GM19468 (cell line): Measurements from ENCODE around the gene BMF.
A peak's percentile ranks its signal among the peaks of the same experiment; 100 is the strongest.

Experiments
- ATAC-seq: cut with Tn5 transposase; IDR thresholded peaks from one replicate; pipeline ENCODE4 v1.9.1; 2021; ENCODE audit warnings: mild to moderate bottlenecking, moderate library complexity, moderate number of reproducible peaks; ENCODE audit not compliant: unreplicated experiment; ENCODE audit errors: extremely low read depth

Gene BMF

DNA sequence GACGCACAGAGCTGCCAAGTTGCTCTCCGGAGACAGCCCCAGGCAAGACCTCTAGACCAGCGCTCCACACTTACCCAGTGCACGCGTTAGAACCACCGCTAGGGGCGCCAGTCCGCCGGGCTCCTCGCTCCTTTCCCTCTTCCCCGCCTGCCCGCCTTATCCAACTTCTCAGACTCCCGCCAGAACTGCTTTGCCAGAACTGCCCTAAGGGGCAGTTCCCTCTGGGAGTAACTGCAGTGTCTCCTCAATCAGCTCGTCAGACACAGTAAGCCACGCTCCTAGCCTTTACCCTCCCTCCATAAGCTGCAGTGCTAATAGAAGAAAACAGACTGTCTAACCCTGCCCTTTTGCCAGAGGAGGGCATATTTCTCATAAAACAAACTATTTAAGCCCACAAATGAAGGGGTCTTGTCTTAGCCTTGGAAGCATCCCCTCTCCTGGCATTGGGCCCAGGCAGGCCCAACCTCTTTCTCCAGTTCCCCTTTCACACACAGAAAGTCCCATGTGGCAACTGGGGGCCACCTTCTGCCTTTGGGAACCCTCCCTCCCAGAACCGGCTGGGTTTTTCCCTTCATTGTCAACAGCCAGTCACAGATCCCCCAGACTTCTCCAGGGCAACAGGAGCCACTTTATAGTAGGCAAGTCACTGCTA lies 3.7 kb downstream of the BMF start:
- ATAC-seq = no peak

GRCh38 chr15:40104296-40104864 lies 4.3 kb downstream of the BMF start:
- no peak for ATAC-seq

GRCh38 chr15:40103864-40104271 lies 4.8 kb downstream of the BMF start:
- ATAC-seq = no peak

DNA sequence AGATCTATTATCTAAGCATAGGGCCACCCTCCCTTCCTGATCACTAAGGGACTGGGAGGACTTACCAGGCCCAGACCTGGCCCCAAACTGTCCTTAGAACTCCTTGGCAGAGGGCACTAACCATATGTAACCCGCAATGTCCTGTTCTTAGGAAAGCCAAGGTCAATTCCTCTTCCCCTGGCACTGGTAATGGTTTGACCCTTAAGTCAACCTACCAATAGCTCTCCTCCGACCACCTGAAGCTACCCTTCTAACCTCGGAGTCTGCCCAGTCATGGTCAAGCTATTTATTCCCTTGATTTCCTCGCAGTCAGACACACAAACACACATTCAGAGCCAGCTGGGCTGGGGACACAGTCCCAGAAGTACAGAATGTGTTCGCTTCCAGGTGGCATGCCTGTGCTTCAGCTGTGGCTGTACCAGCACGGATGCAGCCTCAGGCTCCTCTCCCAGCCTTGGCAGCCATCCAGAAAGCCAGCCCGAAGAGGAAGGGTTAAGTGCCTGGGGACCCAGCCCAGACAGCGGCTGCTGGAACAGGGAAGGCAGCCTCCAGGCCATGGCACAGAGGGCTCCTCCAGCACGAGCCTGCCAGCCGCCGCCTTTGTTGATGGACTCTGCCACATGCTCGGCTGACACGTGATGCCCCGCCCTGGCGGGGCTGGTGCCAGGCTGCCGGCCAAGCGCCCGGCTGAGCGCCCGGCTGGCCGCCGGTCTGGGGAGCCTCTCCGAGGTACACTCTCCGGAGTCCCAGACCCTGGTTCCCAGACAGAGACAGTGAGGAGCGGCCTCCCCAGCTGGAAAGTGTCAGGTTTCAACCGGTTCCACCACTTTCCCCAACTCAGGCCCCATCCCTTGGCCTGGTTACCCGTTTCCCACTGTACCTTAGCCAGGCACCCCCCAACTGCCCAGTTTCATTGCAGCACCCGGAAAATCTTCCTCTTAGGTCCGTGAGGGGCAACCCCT lies 5.5 kb downstream of the BMF start:
- no peak for ATAC-seq

DNA sequence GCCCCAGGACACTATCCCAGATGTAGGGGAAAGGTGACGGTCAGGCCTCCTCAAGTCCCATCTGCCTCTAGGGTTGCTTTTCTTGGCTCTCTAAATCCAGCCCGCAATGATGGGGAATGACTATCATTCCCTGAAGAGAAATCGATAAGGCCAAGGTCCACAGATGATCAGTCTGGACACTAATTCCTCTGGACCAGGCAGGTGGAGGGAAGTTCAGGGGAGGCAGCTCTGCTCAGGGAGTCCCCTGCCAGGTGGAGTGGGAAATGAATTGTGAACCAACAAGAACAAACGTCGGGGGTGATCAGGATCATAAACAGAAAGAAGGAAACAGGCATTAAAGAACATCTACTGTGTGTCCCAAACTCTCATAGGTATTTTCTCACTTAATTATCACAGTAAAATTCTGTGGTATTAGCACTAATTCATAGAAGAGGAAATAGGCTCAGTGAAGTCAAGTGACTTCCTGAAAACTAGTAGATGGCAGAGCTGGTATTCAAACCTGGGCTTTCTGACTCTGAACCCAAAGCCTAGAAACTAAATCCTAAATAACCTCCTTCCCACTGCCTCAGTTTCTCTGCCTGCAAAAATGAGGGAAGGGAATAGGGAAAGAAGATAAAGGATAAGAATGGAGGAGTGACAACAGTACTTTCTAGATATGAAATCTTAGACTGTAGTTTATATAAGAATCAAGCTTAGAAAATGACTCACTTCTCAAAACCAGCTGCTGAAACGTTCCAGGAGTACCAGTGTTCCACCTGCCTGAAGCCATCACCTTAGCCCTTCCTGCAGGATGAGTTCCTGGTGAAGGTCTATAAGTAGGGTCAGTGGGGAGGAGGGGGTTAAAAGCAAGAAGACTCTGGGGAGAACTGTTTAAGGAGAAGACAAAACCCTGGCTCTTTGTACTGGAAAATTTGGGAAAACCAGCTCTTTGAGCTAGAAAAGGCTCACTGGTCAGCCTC lies 7.5 kb downstream of the BMF start:
- ATAC-seq = no peak

DNA sequence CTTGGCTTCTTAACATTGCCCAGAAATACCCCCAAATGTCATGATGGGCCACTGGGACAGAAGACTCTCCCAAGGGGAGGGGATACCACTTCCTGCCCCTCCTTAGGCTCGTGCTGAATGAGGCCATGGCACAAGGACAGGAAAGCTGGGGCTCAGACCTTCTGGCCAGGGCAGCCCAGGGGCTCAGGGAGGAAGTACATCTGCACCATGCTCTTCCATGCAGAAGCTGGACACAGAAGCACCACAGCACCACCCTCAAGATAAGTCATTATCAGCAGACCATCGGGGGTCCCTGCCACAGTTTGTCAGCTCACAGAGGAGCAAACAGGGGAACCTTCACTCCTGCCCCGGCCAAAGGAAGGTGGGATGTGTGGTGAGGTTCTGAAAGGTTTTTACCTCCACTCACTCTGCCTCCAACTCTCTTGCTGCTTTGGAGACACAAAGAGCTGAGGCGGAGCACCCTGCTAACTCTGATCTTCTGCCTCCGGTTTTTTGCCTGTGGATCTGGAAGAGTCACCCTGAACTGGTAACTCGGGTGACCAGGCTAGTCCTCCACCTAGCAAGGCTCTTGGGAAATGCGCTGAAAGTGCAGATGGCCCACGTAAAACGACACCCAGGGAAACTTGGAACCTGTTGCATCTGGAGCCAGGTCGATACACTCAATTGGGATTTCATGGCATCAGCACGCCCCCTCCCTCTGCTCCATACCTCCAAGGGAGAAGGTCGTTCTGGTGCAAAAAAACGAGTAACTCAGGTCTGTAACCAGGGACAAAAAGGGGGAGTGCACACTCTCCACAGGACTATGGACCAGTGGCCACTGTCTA lies 8.3 kb downstream of the BMF start:
- ATAC-seq = no peak

DNA sequence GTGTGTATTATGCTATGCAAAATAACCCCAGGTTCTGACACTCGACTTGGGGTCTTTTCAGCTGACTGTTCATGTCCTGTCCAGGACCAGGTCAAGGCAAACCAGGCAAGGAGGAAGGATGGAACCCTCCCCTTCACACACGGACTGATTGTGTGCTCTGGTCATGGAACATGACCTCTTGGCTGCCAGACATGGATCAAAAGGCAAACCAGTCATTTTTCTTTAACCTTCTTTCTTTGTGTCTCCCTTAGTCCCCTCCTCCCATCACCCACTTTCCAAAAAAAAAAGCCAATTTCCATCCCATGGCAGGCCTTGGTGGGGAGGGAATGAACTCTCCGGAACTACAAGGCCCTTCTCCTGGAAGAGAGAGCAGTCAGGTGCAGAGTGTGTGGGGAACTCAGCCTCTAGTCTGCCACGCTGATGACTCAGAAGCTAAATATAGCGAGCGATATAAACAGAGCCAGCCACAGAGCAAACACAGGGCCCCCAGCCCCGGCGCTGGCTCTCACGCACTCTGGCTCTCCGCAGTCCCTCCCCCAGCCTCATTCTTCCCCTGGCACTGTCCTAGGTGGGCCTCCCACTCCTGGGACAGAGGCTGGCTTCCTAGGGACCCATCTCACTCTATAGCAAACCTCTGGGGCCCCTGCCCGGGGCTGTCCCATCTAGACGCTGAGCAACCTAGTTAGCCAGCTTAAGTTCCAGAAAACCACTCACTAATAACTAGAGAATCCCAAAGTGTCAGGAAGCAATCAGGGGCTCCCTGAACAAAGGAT lies 10.0 kb downstream of the BMF start:
- peak; percentile 51 for ATAC-seq

GRCh38 chr15:40097968-40098476 lies 10.7 kb downstream of the BMF start:
- no peak for ATAC-seq

DNA sequence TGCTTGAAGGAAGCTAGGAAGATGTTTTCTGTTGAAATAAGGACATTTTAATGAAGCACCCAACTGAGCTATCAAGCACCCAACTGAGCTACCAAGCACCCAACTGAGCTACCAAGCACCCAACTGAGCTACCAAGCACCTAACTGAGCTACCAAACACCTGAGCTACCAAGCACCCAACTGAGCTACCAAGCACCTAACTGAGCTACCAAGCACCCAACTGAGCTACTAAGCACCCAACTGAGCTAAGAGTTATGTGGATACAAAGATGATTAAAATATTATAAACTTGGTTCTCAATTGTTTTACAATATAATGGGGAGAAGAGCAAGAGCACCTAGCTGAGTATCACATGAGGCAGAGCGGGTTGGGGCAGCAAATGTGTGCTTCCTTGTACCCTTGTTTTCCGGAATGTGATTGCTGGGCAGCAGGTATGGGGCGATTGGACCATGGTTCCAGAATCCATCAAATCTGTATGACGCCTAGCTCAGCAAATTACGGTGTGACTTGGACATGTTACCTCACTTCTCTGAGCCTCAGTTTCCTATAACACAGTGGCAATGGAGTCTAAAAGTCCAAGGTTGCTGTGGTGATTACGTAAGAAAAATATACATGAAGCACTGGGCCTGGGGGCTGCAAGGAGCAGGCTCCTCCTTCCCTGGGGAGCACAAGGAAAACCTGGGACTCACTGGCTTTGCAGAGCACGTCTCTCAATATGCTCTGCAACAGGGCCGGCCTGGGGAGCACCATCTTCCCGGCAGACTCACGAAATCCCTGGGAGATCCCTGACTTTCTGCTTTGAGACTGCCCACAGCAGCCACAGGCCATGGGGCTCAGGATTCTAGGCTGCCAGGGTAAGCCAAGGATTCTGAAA lies 11.3 kb downstream of the BMF start:
- ATAC-seq = no peak

DNA sequence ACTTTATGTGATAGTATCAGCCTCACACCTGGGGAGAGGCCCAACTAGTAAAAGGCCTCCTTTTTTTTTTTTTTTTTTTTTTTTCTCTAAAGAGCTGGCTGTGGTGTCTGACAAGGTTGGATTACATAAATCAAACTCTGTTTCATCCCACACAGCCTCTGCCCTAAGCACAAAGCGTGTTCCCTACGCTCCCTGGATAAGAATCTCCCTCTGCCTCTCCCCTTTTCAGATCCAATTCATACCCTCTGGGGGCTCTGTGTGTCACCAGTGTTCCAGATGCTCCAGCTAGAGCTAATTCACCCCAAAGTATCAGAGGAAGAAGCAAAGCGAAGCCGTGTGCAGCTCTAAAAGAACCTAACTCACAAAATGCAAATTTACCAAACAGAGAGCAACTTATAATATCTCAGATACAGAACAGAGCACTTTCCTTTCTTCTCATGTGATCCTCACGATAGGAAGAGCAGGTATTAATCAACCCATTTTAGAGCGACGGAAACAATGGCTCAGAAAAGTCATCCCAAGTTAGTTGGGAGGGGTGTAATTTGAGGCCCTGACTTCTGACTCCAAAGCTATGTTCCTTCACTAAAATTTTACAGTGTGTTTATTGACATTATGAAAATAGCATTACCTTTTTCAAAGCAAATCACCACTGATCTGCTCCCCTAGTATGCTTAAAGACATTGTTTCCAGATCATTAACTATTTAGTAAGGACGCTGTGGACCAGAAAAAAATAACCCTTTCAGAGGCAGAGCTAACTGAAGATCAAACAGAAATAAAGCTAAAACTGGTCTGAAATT lies 12.4 kb downstream of the BMF start:
- no peak for ATAC-seq

- no peak for ATAC-seq
These were observed 13.1 kb downstream of the BMF start for GRCh38 chr15:40095371-40096093.

- ATAC-seq = no peak
These were observed 14.5 kb downstream of the BMF start for GRCh38 chr15:40094156-40094555.

- ATAC-seq = no peak
These were observed 15.5 kb downstream of the BMF start for GRCh38 chr15:40092979-40093869.

GRCh38 chr15:40092256-40092978 lies 16.3 kb downstream of the BMF start:
- ATAC-seq = no peak
